H9 (cell line): ENCODE measurements around the gene MYH14. TPM values are rescaled to one million over a fixed set of nuclear protein-coding genes. Genes with fewer than 3 reads are reported as not detected.

Experiments
- DNase-seq: peaks from one replicate; pipeline ENCODE4 v3.0.0-alpha.2; 2017
- H2AFZ ChIP-seq: one replicate; pipeline ENCODE4 v1.6.1; 2013; ENCODE audit warnings: mild to moderate bottlenecking, low read length, control low read depth, moderate library complexity
- H2AK5ac ChIP-seq: 2 replicates; pipeline ENCODE4 v1.6.1; 2013; ENCODE audit warnings: low read length, control low read depth, mixed read lengths; ENCODE audit not compliant: insufficient read length
- H2BK120ac ChIP-seq: one replicate; pipeline ENCODE4 v1.6.1; 2013; ENCODE audit warnings: low read depth, mild to moderate bottlenecking, low read length, control low read depth, inconsistent platforms; ENCODE audit not compliant: poor library complexity, severe bottlenecking
- H2BK12ac ChIP-seq: 2 replicates; pipeline ENCODE4 v1.6.1; 2013; ENCODE audit warnings: low read length, control low read depth, mixed read lengths, low read depth; ENCODE audit not compliant: insufficient read length
- H2BK15ac ChIP-seq: 2 replicates; pipeline ENCODE4 v1.6.1; 2013; ENCODE audit warnings: low read depth, low read length, control low read depth
- H2BK20ac ChIP-seq: one replicate; pipeline ENCODE4 v1.6.1; 2013; ENCODE audit warnings: low read depth, mild to moderate bottlenecking, low read length, control low read depth, inconsistent platforms; ENCODE audit not compliant: poor library complexity, severe bottlenecking
- H2BK5ac ChIP-seq: 2 replicates; pipeline ENCODE4 v1.6.1; 2013; ENCODE audit warnings: low read length, control low read depth, mixed read lengths; ENCODE audit not compliant: insufficient read length
- H3K14ac ChIP-seq: 2 replicates; pipeline ENCODE4 v1.6.1; 2013; ENCODE audit warnings: low read length, control low read depth; ENCODE audit not compliant: insufficient read depth
- H3K18ac ChIP-seq: 2 replicates; pipeline ENCODE4 v1.6.1; 2013; ENCODE audit warnings: low read depth, mild to moderate bottlenecking, mixed read lengths, low read length, control low read depth; ENCODE audit not compliant: insufficient read length
- H3K23ac ChIP-seq: 2 replicates; pipeline ENCODE4 v1.6.1; 2013; ENCODE audit warnings: low read length, control low read depth, mixed read lengths, low read depth; ENCODE audit not compliant: insufficient read length
- H3K23me2 ChIP-seq: 2 replicates; pipeline ENCODE4 v1.6.1; 2013; ENCODE audit warnings: low read depth, mild to moderate bottlenecking, mixed read lengths, low read length, control low read depth; ENCODE audit not compliant: insufficient read length, poor library complexity, severe bottlenecking
- H3K27ac ChIP-seq: 2 replicates; pipeline ENCODE4 v1.5.1; 2013; ENCODE audit warnings: low read length, control low read depth, mixed read lengths, low read depth; ENCODE audit not compliant: insufficient read length
- H3K27me3 ChIP-seq: 2 replicates; pipeline ENCODE4 v1.6.1; 2013; ENCODE audit warnings: low read length, control low read depth, inconsistent platforms; ENCODE audit not compliant: insufficient read depth
- H3K4ac ChIP-seq: 2 replicates; pipeline ENCODE4 v1.6.1; 2013; ENCODE audit warnings: low read depth, mild to moderate bottlenecking, control low read depth, inconsistent platforms, low read length, moderate library complexity
- H3K4me1 ChIP-seq: 2 replicates; pipeline ENCODE4 v1.6.1; 2013; ENCODE audit warnings: low read length, control low read depth, inconsistent platforms; ENCODE audit not compliant: insufficient read depth
- H3K4me2 ChIP-seq: 2 replicates; pipeline ENCODE4 v1.6.1; 2013; ENCODE audit warnings: low read length, control low read depth, mixed read lengths; ENCODE audit not compliant: insufficient read length, insufficient read depth
- H3K56ac ChIP-seq: 2 replicates; pipeline ENCODE4 v1.6.1; 2013; ENCODE audit warnings: low read depth, mild to moderate bottlenecking, mixed read lengths, low read length, control low read depth; ENCODE audit not compliant: insufficient read length
- H3K79me1 ChIP-seq: 2 replicates; pipeline ENCODE4 v1.6.1; 2013; ENCODE audit warnings: low read depth, mild to moderate bottlenecking, moderate library complexity, low read length, control low read depth, inconsistent platforms; ENCODE audit not compliant: insufficient read depth, poor library complexity, severe bottlenecking
- H3K79me2 ChIP-seq: 2 replicates; pipeline ENCODE4 v1.6.1; 2013; ENCODE audit warnings: low read length, control low read depth, inconsistent platforms; ENCODE audit not compliant: insufficient read depth
- H3K9ac ChIP-seq: 2 replicates; pipeline ENCODE4 v1.6.1; 2013; ENCODE audit warnings: low read length, control low read depth, mixed read lengths; ENCODE audit not compliant: insufficient read length; ENCODE audit errors: extremely low read depth
- H3K9me3 ChIP-seq: one replicate; pipeline ENCODE4 v1.6.1; 2013; ENCODE audit warnings: low read depth, low read length, inconsistent platforms; ENCODE audit not compliant: control insufficient read depth
- H3T11ph ChIP-seq: one replicate; pipeline ENCODE4 v1.6.1; 2013; ENCODE audit warnings: mild to moderate bottlenecking, low read length, control low read depth, inconsistent platforms
- H4K20me1 ChIP-seq: one replicate; pipeline ENCODE4 v1.6.1; 2013; ENCODE audit not compliant: control insufficient read depth, insufficient read length, insufficient read depth
- H4K5ac ChIP-seq: 2 replicates; pipeline ENCODE4 v1.6.1; 2013; ENCODE audit warnings: low read depth, mild to moderate bottlenecking, mixed read lengths, low read length, control low read depth; ENCODE audit not compliant: insufficient read length
- H4K8ac ChIP-seq: replicated peaks from 2 replicates; pipeline ENCODE4 v1.6.1; 2013; ENCODE audit warnings: low read length, control low read depth, mixed read lengths, low read depth; ENCODE audit not compliant: insufficient read length
- H4K91ac ChIP-seq: 2 replicates; pipeline ENCODE4 v1.6.1; 2013; ENCODE audit warnings: low read depth, mild to moderate bottlenecking, moderate library complexity, mixed read lengths, low read length, control low read depth; ENCODE audit not compliant: insufficient read length
- H3K27ac Mint-ChIP-seq, 3 experiments: 2 replicates in 2 of 3; 3 replicates in 1 of 3; pipeline ENCODE4 v1.8.0; 2020 to 2021; ENCODE audit warnings: mixed read lengths in 3 of 3, mild to moderate bottlenecking in 1 of 3, moderate library complexity in 1 of 3
- H3K27me3 Mint-ChIP-seq: 2 replicates; pipeline ENCODE4 v1.8.0; 2021; ENCODE audit warnings: low read depth, mild to moderate bottlenecking, moderate library complexity, mixed read lengths
- H3K36me3 Mint-ChIP-seq, 3 experiments: 2 replicates in 2 of 3; 3 replicates in 1 of 3; pipeline ENCODE4 v1.8.0; 2020 to 2021; ENCODE audit warnings: low read depth in 3 of 3, mixed read lengths in 3 of 3; ENCODE audit not compliant: insufficient read depth in 1 of 3
- H3K4me1 Mint-ChIP-seq, 2 experiments: 2 replicates each; pipeline ENCODE4 v1.8.0; 2020; ENCODE audit warnings: mixed read lengths in 2 of 2
- H3K4me3 Mint-ChIP-seq, 2 experiments: 2 replicates in 1 of 2; 3 replicates in 1 of 2; pipeline ENCODE4 v1.8.0; 2020 to 2021; ENCODE audit warnings: mild to moderate bottlenecking in 2 of 2, mixed read lengths in 2 of 2, moderate library complexity in 1 of 2
- H3K9me3 Mint-ChIP-seq, 2 experiments: 2 replicates in 1 of 2; 3 replicates in 1 of 2; pipeline ENCODE4 v1.8.0; 2020; ENCODE audit warnings: mild to moderate bottlenecking in 2 of 2, mixed read lengths in 2 of 2, moderate library complexity in 1 of 2
- CTCF ChIP-seq: fragments of 200-600 bp; sonication (generic); conservative IDR thresholded peaks from 3 replicates; pipeline ENCODE4 v1.8.0; 2021; ENCODE audit warnings: antibody characterized with exemption, mild to moderate bottlenecking
- WGBS: extraction: QIAGEN DNeasy Blood & Tissue Kit; methylation state at CpG from one replicate; pipeline ENCODE4 v1.1.7; 2013; ENCODE audit warnings: missing lambda C conversion rate, low lambda C conversion rate, mixed read lengths; ENCODE audit not compliant: insufficient read length; ENCODE audit errors: extremely low coverage; 5-methylcytosine and 5-hydroxymethylcytosine counted together
- total RNA-seq: library from RNA; stranded (reverse); gene quantifications from 2 replicates; pipeline ENCODE4 v1.2.1, GENCODE V29; 2021

MYH14 gene
- total RNA-seq, 1 experiment from 2014 or later: 27.7 TPM

GRCh38 chr19:50290011-50290410, 86.6 kb downstream of the MYH14 start:
- Histone ChIP-seq H2BK15ac (no peak overlapping the region), H3K9ac (no peak overlapping the region), H3T11ph (no peak overlapping the region), H3K14ac (no peak overlapping the region), H3K18ac (no peak overlapping the region), H3K56ac (no peak overlapping the region), H2BK12ac (no peak overlapping the region), H4K8ac (no peak overlapping the region), H2BK120ac (no peak overlapping the region), H3K27me3 (no peaks in the 10 kb centered on the region), H4K91ac (no peak overlapping the region), H4K20me1 (no peaks in the 10 kb centered on the region), H2AK5ac (no peak overlapping the region), H3K79me1 (no peaks in the 10 kb centered on the region), H4K5ac (no peak overlapping the region), H3K27ac (no peak overlapping the region), H3K23me2 (no peaks in the 10 kb centered on the region), H2BK5ac (no peak overlapping the region), H3K79me2 (no peaks in the 10 kb centered on the region), H3K4ac (no peak overlapping the region), H2AFZ (no peak overlapping the region), H3K23ac (no peak overlapping the region), H3K4me1 (no peaks in the 10 kb centered on the region), H3K4me2 (no peak overlapping the region), H2BK20ac (no peak overlapping the region), H3K9me3 (peaks cover 5% of the 10 kb centered on the region)
- no peak for DNase-seq
- TF ChIP-seq CTCF: peak; percentile 19; the same call in 2 of the 3 replicates
- peaks cover 22 to 30% of the 10 kb centered on the region in 2 experiments for H3K4me1 Mint-ChIP-seq
- H3K9me3 Mint-ChIP-seq: peaks cover 7 to 17% of the 10 kb centered on the region in 2 experiments
- peaks cover 38 to 59% (median 56%) of the 10 kb centered on the region in 3 experiments for H3K36me3 Mint-ChIP-seq
- peak overlapping the region in 1 of 3 experiments; percentile 45; a peak in 2 of 7 replicates for H3K27ac Mint-ChIP-seq
- H3K4me3 Mint-ChIP-seq: no peak overlapping the region
- H3K27me3 Mint-ChIP-seq: no peaks in the 10 kb centered on the region; the same call in 1 of the 2 replicates
- no CpG with 5 or more reads among the region's 6 CpGs for WGBS
